A549 (cell line): ENCODE results near the gene ZMIZ2. TPM values are rescaled to one million over a fixed set of nuclear protein-coding genes. Genes with fewer than 3 reads are reported as not detected.

Experiments
- ATAC-seq, 2 experiments: fragments of 200-7000 bp in 1 of 2; fragments of >200 bp in 1 of 2; cut with Nextera tagmentation in 1 of 2; cut with Tn5 transposase in 1 of 2; 3 replicates each; pipeline versions ENCODE4 v1.8.0 to v1.9.1; 2018 to 2020; ENCODE audit warnings: mild to moderate bottlenecking in 1 of 2, moderate library complexity in 1 of 2
- CTCF ChIA-PET: fragments of 300-600 bp; sonication (Branson Sonifier 250); formaldehyde crosslinking; extraction: SDS; loops from one replicate; lab custom pipeline; 2021; ENCODE audit warnings: antibody characterized with exemption, inconsistent platforms; lab: Yijun Ruan, JAX
- POLR2A ChIA-PET: fragments of 350-600 bp; formaldehyde crosslinking; extraction: SDS; loops from one replicate; lab custom pipeline; 2021; ENCODE audit warnings: antibody characterized with exemption, inconsistent platforms; lab: Yijun Ruan, JAX
- DNase-seq, 2 experiments: peaks; one replicate each; pipeline versions ENCODE4 v3.0.0 to v3.0.0-alpha.2; 2011 to 2016; ENCODE audit warnings: low read depth in 1 of 2, low spot score in 1 of 2
- FAIRE-seq: peaks from 2 replicates; lab custom pipeline; 2011; peaks lifted over from hg19 to GRCh38; lab: Jason Lieb, UNC
- H3K27ac ChIP-seq, 2 experiments: fragments of >200 bp; sonication (Bioruptor Twin); formaldehyde crosslinking; 3 replicates each; pipeline ENCODE4 v1.5.1; 2016 to 2017
- H3K4me1 ChIP-seq: fragments of >200 bp; sonication (Bioruptor Twin); formaldehyde crosslinking; 3 replicates; pipeline ENCODE4 v1.6.1; 2016
- H3K4me2 ChIP-seq: fragments of >200 bp; sonication (Bioruptor Twin); formaldehyde crosslinking; 3 replicates; pipeline ENCODE4 v1.6.1; 2016
- H3K4me3 ChIP-seq: fragments of >200 bp; sonication (Bioruptor Twin); formaldehyde crosslinking; 3 replicates; pipeline ENCODE4 v1.5.1; 2016
- H3K9me3 ChIP-seq: fragments of >200 bp; sonication (Bioruptor Twin); formaldehyde crosslinking; 3 replicates; pipeline ENCODE4 v1.6.1; 2016
- BHLHE40 ChIP-seq: IDR thresholded peaks from 2 replicates; pipeline ENCODE4 v1.6.1; 2012; ENCODE audit warnings: low read depth, low read length, inconsistent platforms
- CBX8 ChIP-seq: fragments of 200-600 bp; sonication (generic); IDR thresholded peaks from 2 replicates; pipeline ENCODE4 v1.6.1; 2016
- CHD4 ChIP-seq: fragments of 200-600 bp; sonication (generic); IDR thresholded peaks from 2 replicates; pipeline ENCODE4 v1.6.1; 2016; ENCODE audit warnings: antibody characterized with exemption, mild to moderate bottlenecking, borderline replicate concordance
- HDAC2 ChIP-seq: fragments of 200-600 bp; sonication (generic); IDR thresholded peaks from 2 replicates; pipeline ENCODE4 v1.6.1; 2016
- HOXB13 ChIP-seq: fragments of 250-450 bp; sonication (Bioruptor Pico); IDR thresholded peaks from 2 replicates; pipeline ENCODE4 v1.5.0; 2020; ENCODE audit warnings: low read depth, mild to moderate bottlenecking, moderate library complexity
- JUN ChIP-seq, 2 experiments: fragments of >200 bp; sonication (Bioruptor Twin); formaldehyde crosslinking; IDR thresholded peaks; 2 replicates in 1 of 2; 3 replicates in 1 of 2; pipeline ENCODE4 v1.6.1; 2016 to 2017
- JUNB ChIP-seq: fragments of >200 bp; sonication (Bioruptor Twin); formaldehyde crosslinking; IDR thresholded peaks from 2 replicates; pipeline ENCODE4 v1.6.1; 2016
- PHF8 ChIP-seq: fragments of 200-600 bp; sonication (generic); IDR thresholded peaks from 2 replicates; pipeline ENCODE4 v1.6.1; 2016; ENCODE audit warnings: low read depth, mild to moderate bottlenecking, antibody characterized with exemption, moderate library complexity, borderline replicate concordance
- ZFP36 ChIP-seq: fragments of 450-650 bp; IDR thresholded peaks from 2 replicates; pipeline ENCODE4 v1.6.1; 2014; ENCODE audit warnings: borderline replicate concordance; ENCODE audit not compliant: partially characterized antibody
- WGBS: methylation state at CpG from one replicate; pipeline ENCODE4 v1.1.6; 2017; ENCODE audit errors: missing lambda C conversion rate; 5-methylcytosine and 5-hydroxymethylcytosine counted together
- polyA plus RNA-seq, 4 experiments: library from polyadenylated mRNA; depleted of rRNA in 3 of 4; stranded (reverse); fragments of >200 nt; fragmentation: RNase III in 1 of 4; extraction: RNeasy Plus Mini Kit Qiagen cat#74134 plus additional on column Dnase treatment in 1 of 4; gene quantifications; 2 replicates in 3 of 4; 3 replicates in 1 of 4; pipeline ENCODE4 v1.2.3, GENCODE V29; 2011 to 2017
- TF ChIP-seq, protein P1 (sequence below): IDR thresholded peaks from 2 replicates; pipeline ENCODE4 v1.6.1; 2012; ENCODE audit warnings: low read depth, borderline replicate concordance
- TF ChIP-seq, protein P2 (sequence below): IDR thresholded peaks from 2 replicates; pipeline ENCODE4 v1.6.1; 2012
- TF ChIP-seq, protein P3 (sequence below): fragments of >200 bp; sonication (Bioruptor Twin); formaldehyde crosslinking; IDR thresholded peaks from 3 replicates; pipeline ENCODE4 v1.5.1; 2016
- TF ChIP-seq, protein P4 (sequence below): fragments of 200-600 bp; sonication (generic); IDR thresholded peaks from 2 replicates; pipeline ENCODE4 v1.6.1; 2016; ENCODE audit warnings: antibody characterized with exemption, mild to moderate bottlenecking, moderate library complexity

Gene ZMIZ2
- polyA plus RNA-seq, 2 of the 4 experiments (the other 2 are of a cell fraction): 4.3 to 21.7 TPM

DNA sequence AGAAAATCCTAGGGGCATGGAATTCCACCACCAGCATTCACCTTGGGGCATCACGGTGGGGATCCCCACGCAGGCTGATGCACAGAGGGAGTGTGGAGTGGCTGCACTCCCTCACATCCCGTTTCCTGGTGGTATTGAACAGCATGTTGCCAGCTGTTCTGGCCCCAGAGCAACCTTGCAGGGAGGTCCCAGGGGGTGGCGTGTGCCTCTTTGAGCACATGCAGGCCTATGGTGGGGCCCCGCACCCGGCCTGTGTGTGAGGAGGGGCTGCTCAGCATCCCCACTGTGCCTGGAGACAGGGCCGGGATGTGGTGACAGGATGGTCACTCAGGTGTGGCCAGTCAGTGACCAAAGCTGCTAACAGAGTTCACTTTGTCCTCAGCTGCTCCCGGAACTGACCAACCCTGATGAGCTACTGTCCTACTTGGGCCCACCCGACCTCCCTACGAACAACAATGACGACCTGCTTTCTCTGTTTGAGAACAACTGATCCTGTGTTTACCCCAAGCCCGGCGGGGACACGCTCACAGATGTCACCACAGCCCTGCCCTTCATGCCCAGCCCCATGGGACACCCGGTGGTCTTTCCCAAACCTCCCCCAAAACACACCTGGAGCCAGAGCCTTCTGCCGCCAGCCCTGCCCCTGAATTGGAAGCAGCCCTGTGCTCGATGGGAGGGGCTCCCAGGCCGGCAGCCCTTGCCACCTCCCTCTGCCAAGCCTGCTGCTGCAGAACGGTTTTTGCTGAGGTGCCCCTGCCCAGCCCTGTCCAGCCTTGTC, 18.7 kb downstream of the ZMIZ2 start (continued):
- TF ChIP-seq, protein P1, sequence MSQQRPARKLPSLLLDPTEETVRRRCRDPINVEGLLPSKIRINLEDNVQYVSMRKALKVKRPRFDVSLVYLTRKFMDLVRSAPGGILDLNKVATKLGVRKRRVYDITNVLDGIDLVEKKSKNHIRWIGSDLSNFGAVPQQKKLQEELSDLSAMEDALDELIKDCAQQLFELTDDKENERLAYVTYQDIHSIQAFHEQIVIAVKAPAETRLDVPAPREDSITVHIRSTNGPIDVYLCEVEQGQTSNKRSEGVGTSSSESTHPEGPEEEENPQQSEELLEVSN: no peak
- TF ChIP-seq HOXB13 (CRISPR knock-in tag): no peak
- TF ChIP-seq CHD4: no peak
- TF ChIP-seq JUNB: no peak
- TF ChIP-seq PHF8: no peak
- TF ChIP-seq, all 56 proteins: peak for 0

DNA sequence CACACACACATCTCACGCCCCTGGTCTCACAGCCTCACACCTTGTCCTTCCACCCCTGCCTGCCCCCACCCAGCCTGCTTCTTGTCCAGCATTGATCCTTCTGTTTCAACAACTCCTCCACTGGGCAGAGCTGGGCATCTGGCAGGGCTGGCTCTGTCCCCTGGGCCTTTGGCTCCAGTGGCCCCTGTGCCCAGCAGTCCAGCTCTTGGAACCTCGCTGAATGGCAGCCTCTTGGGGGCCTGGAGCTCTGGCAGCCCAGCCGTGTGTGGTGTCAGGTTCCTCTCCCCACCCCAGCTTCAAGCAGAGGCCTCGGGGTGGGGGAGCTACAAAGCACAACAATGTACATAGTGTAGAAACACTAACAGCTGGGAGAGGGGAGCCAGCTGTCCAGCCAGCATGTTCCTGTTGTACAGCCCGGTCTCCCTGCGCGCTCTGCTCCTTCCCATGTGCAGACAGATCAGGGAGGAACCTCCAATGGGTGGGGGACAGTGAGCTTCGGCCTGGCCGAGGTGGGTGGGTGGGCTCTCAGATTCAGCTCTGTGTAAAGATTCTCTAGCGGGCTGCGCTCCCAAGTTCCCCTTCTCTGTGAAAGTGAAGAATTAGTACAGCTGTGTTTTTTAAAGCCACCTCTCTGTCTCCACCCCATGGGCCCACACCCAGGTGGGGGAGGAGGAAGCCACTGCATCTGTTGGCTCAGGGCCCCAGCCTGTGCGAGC, 19.4 kb downstream of the ZMIZ2 start:
- Histone ChIP-seq H3K9me3 (no peaks in the 10 kb centered on the region), H3K4me1 (no peaks in the 10 kb centered on the region), H3K4me2 (no peak overlapping the region), H3K4me3 (no peak overlapping the region), H3K27ac (no peak overlapping the region)
- no peak for ATAC-seq
- no peak for FAIRE-seq
- 95% methylated on average over 7 of the region's 12 CpGs for WGBS
- POLR2A ChIA-PET: no interaction called here
- TF ChIP-seq, protein P2, sequence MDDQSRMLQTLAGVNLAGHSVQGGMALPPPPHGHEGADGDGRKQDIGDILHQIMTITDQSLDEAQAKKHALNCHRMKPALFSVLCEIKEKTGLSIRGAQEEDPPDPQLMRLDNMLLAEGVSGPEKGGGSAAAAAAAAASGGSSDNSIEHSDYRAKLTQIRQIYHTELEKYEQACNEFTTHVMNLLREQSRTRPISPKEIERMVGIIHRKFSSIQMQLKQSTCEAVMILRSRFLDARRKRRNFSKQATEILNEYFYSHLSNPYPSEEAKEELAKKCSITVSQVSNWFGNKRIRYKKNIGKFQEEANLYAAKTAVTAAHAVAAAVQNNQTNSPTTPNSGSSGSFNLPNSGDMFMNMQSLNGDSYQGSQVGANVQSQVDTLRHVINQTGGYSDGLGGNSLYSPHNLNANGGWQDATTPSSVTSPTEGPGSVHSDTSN: no peak
- TF ChIP-seq JUN (IDR thresholded peaks at IDR 0.05) (no peak), ZFP36 (no peak), CBX8 (no peak), PHF8 (no peak), BHLHE40 (no peak)
- TF ChIP-seq, protein P3, sequence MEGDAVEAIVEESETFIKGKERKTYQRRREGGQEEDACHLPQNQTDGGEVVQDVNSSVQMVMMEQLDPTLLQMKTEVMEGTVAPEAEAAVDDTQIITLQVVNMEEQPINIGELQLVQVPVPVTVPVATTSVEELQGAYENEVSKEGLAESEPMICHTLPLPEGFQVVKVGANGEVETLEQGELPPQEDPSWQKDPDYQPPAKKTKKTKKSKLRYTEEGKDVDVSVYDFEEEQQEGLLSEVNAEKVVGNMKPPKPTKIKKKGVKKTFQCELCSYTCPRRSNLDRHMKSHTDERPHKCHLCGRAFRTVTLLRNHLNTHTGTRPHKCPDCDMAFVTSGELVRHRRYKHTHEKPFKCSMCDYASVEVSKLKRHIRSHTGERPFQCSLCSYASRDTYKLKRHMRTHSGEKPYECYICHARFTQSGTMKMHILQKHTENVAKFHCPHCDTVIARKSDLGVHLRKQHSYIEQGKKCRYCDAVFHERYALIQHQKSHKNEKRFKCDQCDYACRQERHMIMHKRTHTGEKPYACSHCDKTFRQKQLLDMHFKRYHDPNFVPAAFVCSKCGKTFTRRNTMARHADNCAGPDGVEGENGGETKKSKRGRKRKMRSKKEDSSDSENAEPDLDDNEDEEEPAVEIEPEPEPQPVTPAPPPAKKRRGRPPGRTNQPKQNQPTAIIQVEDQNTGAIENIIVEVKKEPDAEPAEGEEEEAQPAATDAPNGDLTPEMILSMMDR: no peak
- no peak for DNase-seq
- CTCF ChIA-PET: interaction anchor here (0.6 to 2.4 kb wide), 6 partner anchors 10 to 180 kb away, joined by 3 to 8 read pairs (median 4); partner anchors contain the start of gene H2AZ2

DNA sequence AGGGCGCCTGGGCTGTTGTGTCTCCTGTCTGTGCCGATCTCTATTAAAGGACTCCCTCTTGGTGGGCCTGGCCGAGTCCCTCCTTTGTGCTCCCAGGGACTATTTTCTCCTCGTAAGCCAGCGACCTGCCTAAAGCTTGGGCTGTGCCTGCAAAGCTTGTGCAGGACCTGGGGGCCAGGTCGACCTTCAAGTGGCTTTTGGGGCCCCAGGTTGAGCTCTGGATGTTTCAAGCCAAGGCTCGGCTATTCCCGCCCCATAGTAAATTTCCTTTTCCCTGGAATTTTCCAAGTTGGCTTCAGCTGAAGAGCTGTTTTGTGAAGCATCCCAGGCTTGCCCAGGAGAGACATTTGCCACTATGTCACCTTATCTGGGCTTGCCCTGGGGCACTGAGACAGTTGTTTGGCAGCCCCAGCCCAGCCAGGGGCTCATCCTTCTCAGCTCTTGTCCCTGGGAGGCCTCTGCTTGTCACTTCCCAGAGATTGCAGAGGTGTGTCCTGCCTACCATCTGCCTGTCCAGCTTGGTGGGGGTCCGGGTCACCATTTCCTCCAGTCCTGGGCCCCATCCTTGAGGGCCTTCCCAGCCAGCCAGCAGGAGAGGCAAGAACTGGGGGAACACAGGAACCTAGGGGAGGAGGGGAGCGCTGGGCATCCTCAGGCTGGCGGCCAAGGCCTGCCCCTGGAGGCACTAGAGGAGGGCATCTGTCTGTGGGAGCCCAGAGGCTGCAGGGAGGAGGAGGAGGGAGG, 20.2 kb downstream of the ZMIZ2 start:
- H3K9me3 ChIP-seq: no peaks in the 10 kb centered on the region
- no peaks in the 10 kb centered on the region for H3K4me1 ChIP-seq
- ChIA-PET CTCF (interaction anchor here (0.9 to 2.4 kb wide), 4 partner anchors 12 to 181 kb away, joined by 3 to 8 read pairs (median 6); partner anchors contain the start of gene H2AZ2), POLR2A (no interaction called here)
- H3K27ac ChIP-seq: no peak overlapping the region
- DNase-seq: no peak
- H3K4me2 ChIP-seq: no peak overlapping the region
- H3K4me3 ChIP-seq: no peak overlapping the region
- 84% methylated on average over 11 of the region's 11 CpGs for WGBS
- ATAC-seq: peak in 1 of 2 experiments; percentile 21; a peak in 1 of 6 replicates
- TF ChIP-seq, protein P4, sequence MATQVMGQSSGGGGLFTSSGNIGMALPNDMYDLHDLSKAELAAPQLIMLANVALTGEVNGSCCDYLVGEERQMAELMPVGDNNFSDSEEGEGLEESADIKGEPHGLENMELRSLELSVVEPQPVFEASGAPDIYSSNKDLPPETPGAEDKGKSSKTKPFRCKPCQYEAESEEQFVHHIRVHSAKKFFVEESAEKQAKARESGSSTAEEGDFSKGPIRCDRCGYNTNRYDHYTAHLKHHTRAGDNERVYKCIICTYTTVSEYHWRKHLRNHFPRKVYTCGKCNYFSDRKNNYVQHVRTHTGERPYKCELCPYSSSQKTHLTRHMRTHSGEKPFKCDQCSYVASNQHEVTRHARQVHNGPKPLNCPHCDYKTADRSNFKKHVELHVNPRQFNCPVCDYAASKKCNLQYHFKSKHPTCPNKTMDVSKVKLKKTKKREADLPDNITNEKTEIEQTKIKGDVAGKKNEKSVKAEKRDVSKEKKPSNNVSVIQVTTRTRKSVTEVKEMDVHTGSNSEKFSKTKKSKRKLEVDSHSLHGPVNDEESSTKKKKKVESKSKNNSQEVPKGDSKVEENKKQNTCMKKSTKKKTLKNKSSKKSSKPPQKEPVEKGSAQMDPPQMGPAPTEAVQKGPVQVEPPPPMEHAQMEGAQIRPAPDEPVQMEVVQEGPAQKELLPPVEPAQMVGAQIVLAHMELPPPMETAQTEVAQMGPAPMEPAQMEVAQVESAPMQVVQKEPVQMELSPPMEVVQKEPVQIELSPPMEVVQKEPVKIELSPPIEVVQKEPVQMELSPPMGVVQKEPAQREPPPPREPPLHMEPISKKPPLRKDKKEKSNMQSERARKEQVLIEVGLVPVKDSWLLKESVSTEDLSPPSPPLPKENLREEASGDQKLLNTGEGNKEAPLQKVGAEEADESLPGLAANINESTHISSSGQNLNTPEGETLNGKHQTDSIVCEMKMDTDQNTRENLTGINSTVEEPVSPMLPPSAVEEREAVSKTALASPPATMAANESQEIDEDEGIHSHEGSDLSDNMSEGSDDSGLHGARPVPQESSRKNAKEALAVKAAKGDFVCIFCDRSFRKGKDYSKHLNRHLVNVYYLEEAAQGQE: no peak
- TF ChIP-seq PHF8 (no peak), HDAC2 (no peak)
- TF ChIP-seq, all 56 proteins: peak for 0
- FAIRE-seq: no peak
